Testis (tissue), 5 donors: ENCODE measurements around the gene WDFY2. TPM values are rescaled to one million over a fixed set of nuclear protein-coding genes. Genes with fewer than 3 reads are reported as not detected.

Source experiments
- DNase-seq: peaks from one replicate; pipeline ENCODE4 v3.0.0-alpha.2; 2019
- H3K27ac ChIP-seq, 2 donors: fragments of 200-600 bp; sonication (generic); one replicate each; pipeline ENCODE4 v1.5.1; 2019
- H3K27me3 ChIP-seq: fragments of 200-600 bp; sonication (generic); one replicate; pipeline ENCODE4 v1.5.1; 2019
- H3K36me3 ChIP-seq: fragments of 200-600 bp; sonication (generic); one replicate; pipeline ENCODE4 v1.5.1; 2017; ENCODE audit warnings: low read depth; ENCODE audit errors: missing control alignments
- H3K4me1 ChIP-seq: fragments of 200-600 bp; sonication (generic); one replicate; pipeline ENCODE4 v1.5.1; 2019
- H3K4me3 ChIP-seq, 2 donors: fragments of 200-600 bp; sonication (generic); one replicate each; pipeline ENCODE4 v1.5.1; 2017 to 2019
- H3K9me3 ChIP-seq: fragments of 200-600 bp; sonication (generic); one replicate; pipeline ENCODE4 v1.5.1; 2017
- POLR2A ChIP-seq: fragments of 450-650 bp; IDR thresholded peaks from one replicate; pipeline ENCODE4 v1.6.1; 2017; ENCODE audit warnings: antibody characterized with exemption, mild to moderate bottlenecking, moderate library complexity
- WGBS, 2 donors: methylation state at CpG; one replicate each; pipeline ENCODE4 v1.1.5; 2018; 5-methylcytosine and 5-hydroxymethylcytosine counted together
- intact Hi-C: fragments of 100-400 bp; cut with DNase I; formaldehyde crosslinking; loops from one replicate; pipeline ENCODE4 v1.15.1; 2023; ENCODE audit warnings: low total_unique reads
- long read RNA-seq, 2 donors: transcript quantifications; one replicate each; lab custom pipeline, GENCODE V29; 2026
- polyA plus RNA-seq: library from polyadenylated mRNA; stranded (reverse); fragments of 350-450 nt; fragmentation: Illumina TruSeq; extraction: RNeasy Lipid Tissue Mini Kit (QIAGEN cat#74804); gene quantifications from one replicate; pipeline ENCODE4 v1.2.3, GENCODE V29; 2014; ENCODE audit warnings: low read depth, low replicate concordance; ENCODE audit not compliant: insufficient read depth
- total RNA-seq, 2 donors: library from RNA; depleted of rRNA; stranded (reverse); fragments of >200 nt; gene quantifications; one replicate each; pipeline ENCODE4 v1.2.3, GENCODE V29; 2016
- TF ChIP-seq, protein P1 (sequence below), 3 experiments: fragments of 450-650 bp in 2 of 3; fragments of 200-600 bp in 1 of 3; sonication (generic) in 1 of 3; IDR thresholded peaks; one replicate each; pipeline ENCODE4 v1.5.1; 2016 to 2019; ENCODE audit warnings: antibody characterized with exemption in 3 of 3, mild to moderate bottlenecking in 2 of 3, moderate library complexity in 1 of 3

Gene WDFY2, protein sequence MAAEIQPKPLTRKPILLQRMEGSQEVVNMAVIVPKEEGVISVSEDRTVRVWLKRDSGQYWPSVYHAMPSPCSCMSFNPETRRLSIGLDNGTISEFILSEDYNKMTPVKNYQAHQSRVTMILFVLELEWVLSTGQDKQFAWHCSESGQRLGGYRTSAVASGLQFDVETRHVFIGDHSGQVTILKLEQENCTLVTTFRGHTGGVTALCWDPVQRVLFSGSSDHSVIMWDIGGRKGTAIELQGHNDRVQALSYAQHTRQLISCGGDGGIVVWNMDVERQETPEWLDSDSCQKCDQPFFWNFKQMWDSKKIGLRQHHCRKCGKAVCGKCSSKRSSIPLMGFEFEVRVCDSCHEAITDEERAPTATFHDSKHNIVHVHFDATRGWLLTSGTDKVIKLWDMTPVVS
- total RNA-seq (10 to 100 TPM; 36.1 to 45.8 TPM), polyA plus RNA-seq (17.1 TPM)
- long read RNA-seq, donor 1, full-length matches to known transcripts: 9 of 9 reads
- long read RNA-seq, donor 1, partial matches to known transcripts: 0 of 9 reads
- long read RNA-seq, donor 1, other reads (novel, unspliced or antisense): 0 of 9 reads
- long read RNA-seq, donor 2, full-length matches to known transcripts: 5 of 5 reads
- long read RNA-seq, donor 2, partial matches to known transcripts: 0 of 5 reads
- long read RNA-seq, donor 2, other reads (novel, unspliced or antisense): 0 of 5 reads

DNA sequence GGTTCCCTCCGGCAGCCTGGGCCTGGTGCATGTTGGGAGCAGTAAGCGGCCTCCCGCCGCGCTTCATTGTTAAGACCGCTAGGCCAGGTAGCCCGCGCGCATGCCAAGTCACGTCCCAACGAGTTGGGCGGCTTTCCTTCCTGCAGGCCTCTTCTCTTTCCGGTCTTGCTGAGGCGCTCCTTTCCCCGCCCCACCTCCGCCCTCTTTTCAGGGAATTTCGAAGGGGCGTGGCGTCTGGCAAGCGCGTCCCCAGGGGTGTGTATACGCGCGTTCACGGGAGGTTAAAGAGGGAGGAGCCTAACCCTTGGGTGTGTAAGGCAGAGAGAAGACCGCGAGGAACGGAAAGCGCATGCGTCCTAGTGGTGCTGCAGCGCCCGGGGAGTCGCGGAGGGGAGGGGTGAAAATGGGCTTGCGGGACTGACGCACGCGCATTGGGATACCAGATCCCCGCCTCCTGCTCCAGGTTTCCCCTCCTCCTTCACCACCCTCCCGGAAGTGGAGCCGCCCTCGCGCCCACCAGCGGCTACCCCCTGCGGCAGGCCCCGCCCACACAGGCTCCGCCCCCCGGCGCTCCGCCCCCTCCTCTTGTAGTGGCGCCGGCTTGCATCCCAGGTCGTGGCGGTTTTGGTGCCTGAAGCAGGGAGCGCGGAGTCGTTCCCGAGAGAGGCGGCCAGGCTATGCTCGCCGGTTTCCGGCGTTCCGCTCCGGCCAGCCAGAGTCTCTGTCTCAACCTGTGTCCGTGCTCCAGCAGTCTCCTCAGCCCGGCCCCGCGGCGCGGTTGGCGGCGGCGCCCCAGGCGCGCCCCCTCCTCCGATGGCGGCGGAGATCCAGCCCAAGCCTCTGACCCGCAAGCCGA, at the start of gene WDFY2:
Gene WDFY2 (plus strand): TSS at position 588 of the 856 bp plus-strand sequence. CDS start 226 bp downstream, at position 814.
- peak; percentile 100 for DNase-seq
- intact Hi-C loops: loop anchor here (10.0 kb wide), 1 partner anchor 129 kb away; the partner anchor contains the start of gene INTS6
- TF ChIP-seq, protein P1, sequence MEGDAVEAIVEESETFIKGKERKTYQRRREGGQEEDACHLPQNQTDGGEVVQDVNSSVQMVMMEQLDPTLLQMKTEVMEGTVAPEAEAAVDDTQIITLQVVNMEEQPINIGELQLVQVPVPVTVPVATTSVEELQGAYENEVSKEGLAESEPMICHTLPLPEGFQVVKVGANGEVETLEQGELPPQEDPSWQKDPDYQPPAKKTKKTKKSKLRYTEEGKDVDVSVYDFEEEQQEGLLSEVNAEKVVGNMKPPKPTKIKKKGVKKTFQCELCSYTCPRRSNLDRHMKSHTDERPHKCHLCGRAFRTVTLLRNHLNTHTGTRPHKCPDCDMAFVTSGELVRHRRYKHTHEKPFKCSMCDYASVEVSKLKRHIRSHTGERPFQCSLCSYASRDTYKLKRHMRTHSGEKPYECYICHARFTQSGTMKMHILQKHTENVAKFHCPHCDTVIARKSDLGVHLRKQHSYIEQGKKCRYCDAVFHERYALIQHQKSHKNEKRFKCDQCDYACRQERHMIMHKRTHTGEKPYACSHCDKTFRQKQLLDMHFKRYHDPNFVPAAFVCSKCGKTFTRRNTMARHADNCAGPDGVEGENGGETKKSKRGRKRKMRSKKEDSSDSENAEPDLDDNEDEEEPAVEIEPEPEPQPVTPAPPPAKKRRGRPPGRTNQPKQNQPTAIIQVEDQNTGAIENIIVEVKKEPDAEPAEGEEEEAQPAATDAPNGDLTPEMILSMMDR (IDR thresholded peaks at IDR 0.05): peak in 1 of 3 experiments; percentile 25
- TF ChIP-seq POLR2A: peak; percentile 86
- no peaks in the 10 kb centered on the region for H3K9me3 ChIP-seq
- H3K4me3 ChIP-seq: peak within 1 kb of the TSS; percentile 81 to 94
- peak within 1 kb of the TSS; percentile 89 to 90 for H3K27ac ChIP-seq
- no peaks in the 10 kb centered on the region for H3K27me3 ChIP-seq
- peaks cover 40% of the 10 kb centered on the region for H3K4me1 ChIP-seq
- WGBS, 2 donors: 0% methylated on average over 25 to 74 of the region's 81 CpGs
- H3K36me3 ChIP-seq: no peaks in the 10 kb centered on the region

- intact Hi-C loops: no loop called here
- no peak overlapping the region for H3K4me3 ChIP-seq
- 82 to 83% methylated on average over 9 of the region's 9 CpGs for WGBS, 2 donors
- H3K9me3 ChIP-seq: no peaks in the 10 kb centered on the region
- H3K36me3 ChIP-seq: no peaks in the 10 kb centered on the region
- H3K4me1 ChIP-seq: no peaks in the 10 kb centered on the region
- no peaks in the 10 kb centered on the region for H3K27me3 ChIP-seq
- no peak overlapping the region for H3K27ac ChIP-seq
- DNase-seq: no peak
- no peak for TF ChIP-seq POLR2A
- TF ChIP-seq, protein P1 (IDR thresholded peaks at IDR 0.05): no peak
Observed at GRCh38 chr13:51538591-51539179, 45.6 kb upstream of the WDFY2 start.

DNA sequence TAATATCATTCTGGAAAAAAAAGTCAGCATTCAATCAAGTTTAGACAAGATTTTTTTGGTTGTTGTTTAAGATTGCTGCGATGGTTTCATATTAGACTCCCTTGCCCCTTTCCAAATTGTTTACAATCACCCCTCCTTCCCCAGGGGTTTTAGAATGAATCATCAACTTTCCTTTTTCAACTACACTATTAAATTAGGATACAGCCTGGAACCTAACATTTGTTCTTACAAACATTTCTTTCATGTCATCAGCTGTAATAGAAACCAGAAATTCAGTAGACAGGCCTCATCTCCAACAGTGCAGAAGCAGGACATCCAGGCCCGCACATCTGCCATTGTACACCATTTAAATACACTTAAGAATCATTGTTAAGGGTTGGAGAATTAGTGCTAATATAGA, 44.4 kb upstream of the WDFY2 start:
- WGBS, 2 donors: 71 to 79% methylated on average over 2 of the region's 2 CpGs
- Histone ChIP-seq H3K36me3 (no peaks in the 10 kb centered on the region), H3K9me3 (no peaks in the 10 kb centered on the region), H3K4me1 (no peaks in the 10 kb centered on the region), H3K27me3 (no peaks in the 10 kb centered on the region), H3K4me3 (no peak overlapping the region), H3K27ac (no peak overlapping the region)
- intact Hi-C loops: no loop called here
- TF ChIP-seq, protein P1 (IDR thresholded peaks at IDR 0.05): no peak
- no peak for TF ChIP-seq POLR2A
- DNase-seq: no peak

DNA sequence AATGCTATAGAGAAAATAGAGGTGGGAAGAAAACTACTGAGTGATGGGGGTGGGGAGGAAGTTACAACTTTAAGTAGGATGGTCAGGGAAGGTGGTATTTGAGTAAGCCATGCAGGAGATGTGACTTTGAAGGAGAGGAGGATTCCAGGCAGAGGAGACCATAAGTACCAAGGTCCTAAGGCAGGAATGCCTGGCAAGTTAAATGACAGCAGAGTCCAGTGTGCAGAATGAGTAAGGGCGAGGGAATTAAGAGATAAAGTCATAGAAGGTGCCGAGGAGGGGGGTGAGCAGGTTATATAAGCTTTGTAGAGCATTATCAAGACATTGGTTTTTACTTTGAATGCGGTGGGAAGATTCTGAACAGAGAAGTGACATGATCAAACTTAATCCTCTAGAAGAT, 43.2 kb upstream of the WDFY2 start:
- 61 to 70% methylated on average over 3 of the region's 3 CpGs for WGBS, 2 donors
- no peak for DNase-seq
- no peaks in the 10 kb centered on the region for H3K36me3 ChIP-seq
- no peaks in the 10 kb centered on the region for H3K9me3 ChIP-seq
- TF ChIP-seq POLR2A: no peak
- TF ChIP-seq, protein P1 (IDR thresholded peaks at IDR 0.05): no peak
- intact Hi-C loops: no loop called here
- H3K4me3 ChIP-seq: no peak overlapping the region
- H3K4me1 ChIP-seq: no peaks in the 10 kb centered on the region
- H3K27me3 ChIP-seq: no peaks in the 10 kb centered on the region
- no peak overlapping the region for H3K27ac ChIP-seq
